PC-9 (cell line): ENCODE results near the gene FAM47C.

Experiments used
- CTCF ChIP-seq: fragments of 200-600 bp; sonication (generic); conservative IDR thresholded peaks from 2 replicates; pipeline ENCODE4 v1.6.1; 2017; ENCODE audit warnings: mixed run types, antibody characterized with exemption, mild to moderate bottlenecking, moderate library complexity
- EZH2 ChIP-seq: fragments of 200-600 bp; sonication (generic); IDR thresholded peaks from 2 replicates; pipeline ENCODE4 v1.8.0; 2017; ENCODE audit warnings: antibody characterized with exemption, low read depth

GRCh38 chrX:36963852-36964251, 44.3 kb upstream of the FAM47C start:
- TF ChIP-seq CTCF (no peak), EZH2 (no peak)
